ENCODE results near the gene DENND1A.

GRCh38 chr9:123548741-123549545 lies 381.0 kb downstream of the DENND1A start:
- TF ChIP-seq POLR2AphosphoS5 (IDR thresholded peaks at IDR 0.05) = no peak
- no peak for TF ChIP-seq POLR2A (IDR thresholded peaks at IDR 0.05)
- TF ChIP-seq CTCF (IDR thresholded peaks at IDR 0.05) = no peak
